ENCODE data around the gene MYG1. TPM values are rescaled to one million over a fixed set of nuclear protein-coding genes. Genes with fewer than 3 reads are reported as not detected.

Gene MYG1, protein sequence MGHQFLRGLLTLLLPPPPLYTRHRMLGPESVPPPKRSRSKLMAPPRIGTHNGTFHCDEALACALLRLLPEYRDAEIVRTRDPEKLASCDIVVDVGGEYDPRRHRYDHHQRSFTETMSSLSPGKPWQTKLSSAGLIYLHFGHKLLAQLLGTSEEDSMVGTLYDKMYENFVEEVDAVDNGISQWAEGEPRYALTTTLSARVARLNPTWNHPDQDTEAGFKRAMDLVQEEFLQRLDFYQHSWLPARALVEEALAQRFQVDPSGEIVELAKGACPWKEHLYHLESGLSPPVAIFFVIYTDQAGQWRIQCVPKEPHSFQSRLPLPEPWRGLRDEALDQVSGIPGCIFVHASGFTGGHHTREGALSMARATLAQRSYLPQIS
- total RNA-seq (10 to 100 TPM; 43.5 to 55.4 (median 50.2) TPM), polyA plus RNA-seq (10 to 100 TPM; 26.1 to 59.6 (median 54.1) TPM)

- Histone ChIP-seq H3K27me3 (no peaks in the 10 kb centered on the region), H3K4me3 (peak within 1 kb of the TSS; percentile 70 to 83 (median 76)), H3K36me3 (peaks cover 0 to 53% (median 11%) of the 10 kb centered on the region in 4 donors), H3K9me3 (no peaks in the 10 kb centered on the region), H3K4me1 (peaks cover 0 to 63% (median 55%) of the 10 kb centered on the region in 4 donors), H3K27ac (peak within 1 kb of the TSS; percentile 75 to 80 (median 78))
- 1 to 2% methylated on average over 51 of the region's 51 CpGs for WGBS, 2 donors
- intact Hi-C loops (cut with DNase I) = no loop called here
- peak; percentile 91 for DNase-seq
- TF ChIP-seq CTCF (IDR thresholded peaks at IDR 0.05) = peak; percentile 12 to 46 (median 24)
- peak; percentile 32 to 91 (median 73) for TF ChIP-seq POLR2AphosphoS5 (IDR thresholded peaks at IDR 0.05)
- peak; percentile 39 to 43 for TF ChIP-seq POLR2A (IDR thresholded peaks at IDR 0.05)
- no peak for TF ChIP-seq EP300 (IDR thresholded peaks at IDR 0.05)
Measured at GRCh38 chr12:53299454-53300180, at the start of gene MYG1. TSS of gene MYG1 (plus strand) at chr12:53299695. CDS start at chr12:53299738, 43 bp downstream.

GRCh38 chr12:53251477-53252348, 47.8 kb upstream of the MYG1 start:
- Histone ChIP-seq H3K36me3 (peaks cover 7 to 26% (median 8%) of the 10 kb centered on the region in 4 donors), H3K4me3 (peak overlapping the region; percentile 79 to 98 (median 90)), H3K27me3 (no peaks in the 10 kb centered on the region), H3K27ac (peak overlapping the region; percentile 95 to 97 (median 96)), H3K4me1 (peaks cover 0 to 41% (median 27%) of the 10 kb centered on the region in 4 donors), H3K9me3 (no peaks in the 10 kb centered on the region)
- intact Hi-C loops (cut with DNase I) = loop anchor here (1.0 to 2.0 kb wide), 3 partner anchors 19 to 38 kb away; partner anchors contain the start of gene RARG
- peak; percentile 91 for DNase-seq
- peak; percentile 64 to 68 for TF ChIP-seq POLR2A (IDR thresholded peaks at IDR 0.05)
- TF ChIP-seq EP300 (IDR thresholded peaks at IDR 0.05) = no peak
- peak; percentile 80 to 95 (median 86) for TF ChIP-seq POLR2AphosphoS5 (IDR thresholded peaks at IDR 0.05)
- peak in 2 of 4 experiments; percentile 17 to 27 for TF ChIP-seq CTCF (IDR thresholded peaks at IDR 0.05)
- 1% methylated on average over 51 of the region's 51 CpGs for WGBS, 2 donors

- Histone ChIP-seq H3K4me3 (peak overlapping the region; percentile 79 to 98 (median 90)), H3K36me3 (peaks cover 7 to 26% (median 8%) of the 10 kb centered on the region in 4 donors), H3K9me3 (no peaks in the 10 kb centered on the region), H3K27ac (peak overlapping the region; percentile 95 to 97 (median 96)), H3K4me1 (peaks cover 0 to 41% (median 27%) of the 10 kb centered on the region in 4 donors), H3K27me3 (no peaks in the 10 kb centered on the region)
- peak; percentile 71 for DNase-seq
- intact Hi-C loops (cut with DNase I) = loop anchor here (1.0 kb wide), 1 partner anchor 39 kb away; no protein-coding TSS in a partner anchor
- TF ChIP-seq EP300 (IDR thresholded peaks at IDR 0.05) = no peak
- no peak for TF ChIP-seq CTCF (IDR thresholded peaks at IDR 0.05)
- no peak for TF ChIP-seq POLR2A (IDR thresholded peaks at IDR 0.05)
- no peak for TF ChIP-seq POLR2AphosphoS5 (IDR thresholded peaks at IDR 0.05)
- WGBS, 2 donors = 6 to 12% methylated on average over 19 of the region's 19 CpGs
Measured at GRCh38 chr12:53252349-53252916, 47.1 kb upstream of the MYG1 start.

- Histone ChIP-seq H3K4me3 (peak overlapping the region in 2 of 4 donors; percentile 88 to 98), H3K4me1 (peaks cover 0 to 41% (median 27%) of the 10 kb centered on the region in 4 donors), H3K9me3 (no peaks in the 10 kb centered on the region), H3K27me3 (no peaks in the 10 kb centered on the region), H3K36me3 (peaks cover 7 to 26% (median 8%) of the 10 kb centered on the region in 4 donors), H3K27ac (peak overlapping the region in 3 of 4 donors; percentile 96 to 97 (median 97))
- intact Hi-C loops (cut with DNase I) = no loop called here
- 86 to 93% methylated on average over 13 of the region's 13 CpGs for WGBS, 2 donors
- TF ChIP-seq POLR2AphosphoS5 (IDR thresholded peaks at IDR 0.05) (no peak), POLR2A (IDR thresholded peaks at IDR 0.05) (no peak), CTCF (IDR thresholded peaks at IDR 0.05) (no peak), EP300 (IDR thresholded peaks at IDR 0.05) (no peak)
- DNase-seq = no peak
Measured at GRCh38 chr12:53253298-53253697, 46.2 kb upstream of the MYG1 start.

Measured in sigmoid colon (tissue), 7 donors.